ENCODE data around the gene TTLL9.

Gene TTLL9

GRCh38 chr20:31897541-31897940 lies 27.1 kb downstream of the TTLL9 start:
- no peak for DNase-seq (ENCODE audit: low read depth, low spot score)
- in situ Hi-C loops (cut with HindIII; ENCODE audit: low sequenced_read_pairs), result no loop called here
- no peak overlapping the region for H3K4me3 ChIP-seq (ENCODE audit: low read depth, low read length)
- no peak for TF ChIP-seq CTCF (IDR thresholded peaks at IDR 0.05; ENCODE audit: low read depth, low read length)

GRCh38 chr20:31901615-31902014 lies 31.2 kb downstream of the TTLL9 start:
- in situ Hi-C loops (cut with HindIII; ENCODE audit: low sequenced_read_pairs), result no loop called here
- no peak overlapping the region for H3K4me3 ChIP-seq (ENCODE audit: low read depth, low read length)
- no peak for DNase-seq (ENCODE audit: low read depth, low spot score)
- no peak for TF ChIP-seq CTCF (IDR thresholded peaks at IDR 0.05; ENCODE audit: low read depth, low read length)

- no peak for TF ChIP-seq CTCF (IDR thresholded peaks at IDR 0.05; ENCODE audit: low read depth, low read length)
- no peak overlapping the region for H3K4me3 ChIP-seq (ENCODE audit: low read depth, low read length)
- no peak for DNase-seq (ENCODE audit: low read depth, low spot score)
- in situ Hi-C loops (cut with HindIII; ENCODE audit: low sequenced_read_pairs), result no loop called here
Observed at GRCh38 chr20:31903627-31904386, 33.4 kb downstream of the TTLL9 start.

DNA sequence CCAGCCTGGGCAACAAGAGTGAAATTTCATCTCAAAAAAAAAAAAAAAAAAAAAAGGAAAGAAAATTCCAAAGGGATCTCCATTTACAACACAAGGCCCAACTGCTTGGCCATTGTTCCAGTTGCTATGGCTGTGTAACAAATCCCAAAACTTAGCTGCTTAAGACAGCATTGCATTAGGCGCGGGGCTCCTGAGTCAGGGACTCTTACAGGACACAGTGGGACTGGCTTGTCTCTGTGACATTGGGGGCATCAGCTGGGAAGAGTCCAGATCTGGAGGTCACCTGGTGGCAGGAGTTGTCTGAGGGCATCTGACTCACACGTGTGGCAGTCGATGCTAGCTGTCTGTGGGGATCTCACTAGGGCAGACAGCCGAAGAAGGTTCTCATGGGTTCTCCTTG lies 35.6 kb downstream of the TTLL9 start:
- no peak for TF ChIP-seq CTCF (IDR thresholded peaks at IDR 0.05; ENCODE audit: low read depth, low read length)
- in situ Hi-C loops (cut with HindIII; ENCODE audit: low sequenced_read_pairs), result no loop called here
- no peak overlapping the region for H3K4me3 ChIP-seq (ENCODE audit: low read depth, low read length)
- DNase-seq (ENCODE audit: low read depth, low spot score), result no peak

DNA sequence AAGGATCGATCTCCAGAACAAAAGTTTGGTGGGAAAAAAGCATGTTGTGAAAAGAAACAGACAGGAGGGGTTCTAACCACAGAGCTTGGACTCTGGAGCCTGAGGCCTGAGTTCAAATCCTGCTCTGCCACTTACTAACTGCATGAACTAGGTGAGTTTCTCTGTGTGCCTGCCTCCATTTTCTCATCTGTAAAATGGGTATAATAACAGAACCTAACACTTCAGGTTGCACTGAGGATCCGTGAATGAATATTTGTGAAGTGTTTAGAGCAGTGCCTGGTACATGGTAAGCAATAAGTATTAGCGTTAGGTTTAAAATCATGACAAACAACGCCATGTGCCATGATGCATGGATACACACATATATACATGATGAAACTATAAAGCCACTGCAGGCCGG lies 36.6 kb downstream of the TTLL9 start:
- no peak for DNase-seq (ENCODE audit: low read depth, low spot score)
- in situ Hi-C loops (cut with HindIII; ENCODE audit: low sequenced_read_pairs), result no loop called here
- H3K4me3 ChIP-seq (ENCODE audit: low read depth, low read length), result no peak overlapping the region
- TF ChIP-seq CTCF (IDR thresholded peaks at IDR 0.05; ENCODE audit: low read depth, low read length), result no peak

GRCh38 chr20:31908016-31908415 lies 37.6 kb downstream of the TTLL9 start:
- in situ Hi-C loops (cut with HindIII; ENCODE audit: low sequenced_read_pairs), result no loop called here
- no peak for DNase-seq (ENCODE audit: low read depth, low spot score)
- no peak overlapping the region for H3K4me3 ChIP-seq (ENCODE audit: low read depth, low read length)
- TF ChIP-seq CTCF (IDR thresholded peaks at IDR 0.05; ENCODE audit: low read depth, low read length), result no peak

Data from astrocyte of the spinal cord (primary cell).